HepG2 (cell line): Measurements from ENCODE around the gene ZNF780B. TPM values are rescaled to one million over a fixed set of nuclear protein-coding genes. Genes with fewer than 3 reads are reported as not detected.

Source experiments
- CSRNP1 ChIP-seq: sonication (generic); formaldehyde crosslinking; IDR thresholded peaks from 2 replicates; pipeline ENCODE4 v1.8.1; 2023; ENCODE audit warnings: mild to moderate bottlenecking, missing genetic modification reagents
- ELF1 ChIP-seq: sonication (generic); formaldehyde crosslinking; IDR thresholded peaks from 2 replicates; pipeline ENCODE4 v1.4.0; 2020; ENCODE audit warnings: missing genetic modification reagents
- KMT2A ChIP-seq: sonication (generic); formaldehyde crosslinking; IDR thresholded peaks from 2 replicates; pipeline ENCODE4 v1.4.0; 2020; ENCODE audit warnings: missing genetic modification reagents
- MAFG ChIP-seq: sonication (generic); formaldehyde crosslinking; IDR thresholded peaks from 2 replicates; pipeline ENCODE4 v1.5.1; 2020; ENCODE audit warnings: mild to moderate bottlenecking, missing genetic modification reagents
- NR0B2 ChIP-seq: sonication (generic); formaldehyde crosslinking; IDR thresholded peaks from 2 replicates; pipeline ENCODE4 v1.4.0; 2020; ENCODE audit warnings: mild to moderate bottlenecking, missing genetic modification reagents
- RORA ChIP-seq: sonication (generic); formaldehyde crosslinking; IDR thresholded peaks from 2 replicates; pipeline ENCODE4 v1.5.0; 2020; ENCODE audit warnings: mild to moderate bottlenecking, missing genetic modification reagents, moderate library complexity
- THAP8 ChIP-seq: sonication (generic); formaldehyde crosslinking; IDR thresholded peaks from 2 replicates; pipeline ENCODE4 v1.5.1; 2020; ENCODE audit warnings: missing genetic modification reagents, mild to moderate bottlenecking, borderline replicate concordance
- ZBTB4 ChIP-seq: sonication (generic); formaldehyde crosslinking; IDR thresholded peaks from 2 replicates; pipeline ENCODE4 v1.4.0; 2020; ENCODE audit warnings: missing genetic modification reagents, mild to moderate bottlenecking, borderline replicate concordance
- ZNF232 ChIP-seq: sonication (generic); formaldehyde crosslinking; IDR thresholded peaks from 2 replicates; pipeline ENCODE4 v1.4.0; 2020; ENCODE audit warnings: missing genetic modification reagents, borderline replicate concordance
- ZNF235 ChIP-seq: sonication (generic); formaldehyde crosslinking; IDR thresholded peaks from 2 replicates; pipeline ENCODE4 v1.8.1; 2023; ENCODE audit warnings: mild to moderate bottlenecking, missing genetic modification reagents, borderline replicate concordance
- ZNF343 ChIP-seq: sonication (generic); formaldehyde crosslinking; IDR thresholded peaks from 2 replicates; pipeline ENCODE4 v1.4.0; 2020; ENCODE audit warnings: mild to moderate bottlenecking, missing genetic modification reagents
- ZNF552 ChIP-seq: sonication (generic); formaldehyde crosslinking; IDR thresholded peaks from 2 replicates; pipeline ENCODE4 v1.9.0; 2022; ENCODE audit warnings: missing genetic modification reagents, mild to moderate bottlenecking, borderline replicate concordance
- ZNF557 ChIP-seq: sonication (generic); formaldehyde crosslinking; IDR thresholded peaks from 2 replicates; pipeline ENCODE4 v1.4.0; 2020; ENCODE audit warnings: missing genetic modification reagents
- ZNF883 ChIP-seq: sonication (generic); formaldehyde crosslinking; IDR thresholded peaks from 2 replicates; pipeline ENCODE4 v1.5.1; 2020; ENCODE audit warnings: mild to moderate bottlenecking, missing genetic modification reagents; ENCODE audit errors: not compliant biosample characterization
- ZSCAN25 ChIP-seq: sonication (generic); formaldehyde crosslinking; IDR thresholded peaks from 2 replicates; pipeline ENCODE4 v1.8.0; 2022; ENCODE audit warnings: mild to moderate bottlenecking, missing genetic modification reagents
- ZSCAN31 ChIP-seq: sonication (generic); formaldehyde crosslinking; IDR thresholded peaks from 2 replicates; pipeline ENCODE4 v1.5.0; 2020; ENCODE audit warnings: low read depth, mild to moderate bottlenecking, missing genetic modification reagents
- polyA plus RNA-seq, 8 experiments: library from polyadenylated mRNA; depleted of rRNA in 3 of 8; stranded (reverse) in 7 of 8; unstranded in 1 of 8; fragments of >200 nt; fragmentation: Illumina TruSeq in 4 of 8; extraction: Trizol in 4 of 8; gene quantifications; 2 replicates each; pipeline versions ENCODE4 v1.2.1 to v1.2.3, GENCODE V29; 2011 to 2016; ENCODE audit warnings: low read depth in 4 of 8, missing spikeins in 1 of 8, mixed read lengths in 1 of 8; ENCODE audit not compliant: insufficient read depth in 1 of 8
- total RNA-seq, 5 experiments: library from RNA; depleted of rRNA; stranded (reverse); fragments of >200 nt; fragmentation: Illumina TruSeq; extraction: Trizol; gene quantifications; 2 replicates each; pipeline ENCODE4 v1.2.3, GENCODE V29; 2016; ENCODE audit warnings: low read depth in 1 of 5
- TF ChIP-seq, protein P1 (sequence below): IDR thresholded peaks from 2 replicates; pipeline ENCODE4 v1.6.1; 2018; ENCODE audit warnings: missing genetic modification reagents
- TF ChIP-seq, protein P2 (sequence below): sonication (generic); formaldehyde crosslinking; IDR thresholded peaks from 2 replicates; pipeline ENCODE4 v1.8.0; 2022; ENCODE audit warnings: low read depth, missing genetic modification reagents
- TF ChIP-seq, protein P3 (sequence below): sonication (generic); formaldehyde crosslinking; IDR thresholded peaks from 2 replicates; pipeline ENCODE4 v1.8.1; 2023; ENCODE audit warnings: missing genetic modification reagents, mild to moderate bottlenecking, borderline replicate concordance

Gene ZNF780B
- total and polyA plus RNA-seq, 2 of the 13 experiments (the other 11 are each of a cell fraction or from before 2014, with no cell fraction given) = 6.6 to 21.9 TPM

DNA sequence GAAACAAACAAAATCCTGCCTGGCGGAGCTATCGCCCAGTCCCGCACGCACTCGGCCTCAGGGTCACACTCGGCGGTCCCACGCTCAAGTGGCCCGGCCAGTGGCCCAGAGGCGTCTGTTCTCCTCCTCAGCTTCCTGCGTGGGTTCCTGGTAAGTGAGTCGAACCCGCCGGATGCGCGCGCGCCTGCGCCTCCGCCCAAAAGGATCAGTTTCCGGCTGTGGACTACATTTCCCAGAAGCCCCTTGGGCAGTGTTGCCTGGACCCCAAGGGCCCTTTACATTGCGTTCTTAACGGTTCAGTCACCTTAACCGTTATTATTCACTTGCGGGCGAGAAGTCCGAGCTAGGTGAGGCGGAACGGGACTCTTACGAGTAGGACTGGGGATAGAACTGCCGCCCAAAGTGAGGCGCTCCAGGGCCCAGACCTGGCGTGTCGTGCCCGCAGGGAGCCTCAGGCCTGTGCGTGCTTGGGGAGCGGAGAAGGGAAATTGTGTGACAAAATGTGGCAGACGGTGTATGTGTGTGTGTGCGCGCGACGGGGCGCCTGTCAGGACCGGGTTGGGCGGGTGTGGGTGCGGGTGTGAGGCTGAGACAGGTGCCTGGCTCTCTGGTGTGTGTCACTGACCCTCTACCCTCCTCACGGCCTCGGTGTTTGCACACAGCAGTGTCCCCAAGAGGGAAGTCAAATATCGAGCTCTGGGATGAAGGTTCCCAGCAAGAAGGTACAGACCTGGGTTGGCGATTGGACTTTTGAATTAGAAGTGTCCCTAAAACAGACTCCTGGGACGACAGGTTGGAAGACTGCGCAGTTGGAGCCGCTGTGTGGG, 59.0 kb downstream of the ZNF780B start, which contains the start of gene ZNF546 (continued):
- TF ChIP-seq, protein P1, sequence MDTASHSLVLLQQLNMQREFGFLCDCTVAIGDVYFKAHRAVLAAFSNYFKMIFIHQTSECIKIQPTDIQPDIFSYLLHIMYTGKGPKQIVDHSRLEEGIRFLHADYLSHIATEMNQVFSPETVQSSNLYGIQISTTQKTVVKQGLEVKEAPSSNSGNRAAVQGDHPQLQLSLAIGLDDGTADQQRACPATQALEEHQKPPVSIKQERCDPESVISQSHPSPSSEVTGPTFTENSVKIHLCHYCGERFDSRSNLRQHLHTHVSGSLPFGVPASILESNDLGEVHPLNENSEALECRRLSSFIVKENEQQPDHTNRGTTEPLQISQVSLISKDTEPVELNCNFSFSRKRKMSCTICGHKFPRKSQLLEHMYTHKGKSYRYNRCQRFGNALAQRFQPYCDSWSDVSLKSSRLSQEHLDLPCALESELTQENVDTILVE (CRISPR knock-in tag) = no peak
- TF ChIP-seq ZSCAN25 (CRISPR knock-in tag) (no peak), THAP8 (CRISPR knock-in tag) (no peak), ELF1 (peak; percentile 85), CSRNP1 (CRISPR knock-in tag) (peak; percentile 78; the same call in 1 of the 2 replicates), ZSCAN31 (CRISPR knock-in tag) (no peak), ZNF343 (peak; percentile 80), ZNF235 (no peak), ZNF552 (CRISPR knock-in tag) (no peak; the same call in 1 of the 2 replicates), ZBTB4 (CRISPR knock-in tag) (peak; percentile 32; the same call in 1 of the 2 replicates), MAFG (CRISPR knock-in tag) (no peak), ZNF557 (CRISPR knock-in tag) (0 out of 2 replicates have a peak, but pooled peaks have one; percentile 10), ZNF232 (CRISPR knock-in tag) (no peak), RORA (CRISPR knock-in tag) (no peak), NR0B2 (CRISPR knock-in tag) (0 out of 2 replicates have a peak, but pooled peaks have one; percentile 30), ZNF883 (CRISPR knock-in tag) (no peak), KMT2A (peak; percentile 48; the same call in 1 of the 2 replicates)
- TF ChIP-seq, protein P2, sequence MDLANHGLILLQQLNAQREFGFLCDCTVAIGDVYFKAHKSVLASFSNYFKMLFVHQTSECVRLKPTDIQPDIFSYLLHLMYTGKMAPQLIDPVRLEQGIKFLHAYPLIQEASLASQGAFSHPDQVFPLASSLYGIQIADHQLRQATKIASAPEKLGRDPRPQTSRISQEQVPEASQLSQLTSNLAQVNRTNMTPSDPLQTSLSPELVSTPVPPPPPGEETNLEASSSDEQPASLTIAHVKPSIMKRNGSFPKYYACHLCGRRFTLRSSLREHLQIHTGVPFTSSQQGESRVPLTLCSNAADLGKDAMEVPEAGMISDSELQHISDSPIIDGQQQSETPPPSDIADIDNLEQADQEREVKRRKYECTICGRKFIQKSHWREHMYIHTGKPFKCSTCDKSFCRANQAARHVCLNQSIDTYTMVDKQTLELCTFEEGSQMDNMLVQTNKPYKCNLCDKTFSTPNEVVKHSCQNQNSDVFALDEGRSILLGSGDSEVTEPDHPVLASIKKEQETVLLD (CRISPR knock-in tag) = no peak
- TF ChIP-seq, protein P3, sequence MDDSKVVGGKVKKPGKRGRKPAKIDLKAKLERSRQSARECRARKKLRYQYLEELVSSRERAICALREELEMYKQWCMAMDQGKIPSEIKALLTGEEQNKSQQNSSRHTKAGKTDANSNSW (CRISPR knock-in tag) = 0 out of 2 replicates have a peak, but pooled peaks have one; percentile 23
